ENCODE data around the gene RBMS1.

DNA sequence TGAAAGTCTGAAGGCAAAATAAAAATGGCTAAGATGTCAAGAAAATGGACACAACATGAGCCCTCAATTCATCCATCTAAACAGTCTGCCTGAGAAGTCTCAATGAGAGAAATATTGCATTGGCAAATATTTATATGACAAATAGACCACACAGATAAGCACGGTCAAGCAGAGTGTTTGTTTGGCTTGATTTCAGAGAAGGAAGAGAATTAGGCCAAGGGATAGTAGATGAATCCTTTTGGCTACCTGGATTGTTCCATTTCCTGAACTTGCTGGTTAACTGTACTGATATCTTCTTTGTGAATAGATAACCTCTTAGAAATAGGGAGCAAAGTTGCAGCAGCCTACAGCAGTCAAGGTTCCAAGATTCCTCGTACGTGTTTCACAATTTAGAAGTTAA is 129.6 kb downstream of the RBMS1 start:
- TF ChIP-seq SREBF2 (IDR thresholded peaks at IDR 0.05), result no peak
- TF ChIP-seq, protein P1, sequence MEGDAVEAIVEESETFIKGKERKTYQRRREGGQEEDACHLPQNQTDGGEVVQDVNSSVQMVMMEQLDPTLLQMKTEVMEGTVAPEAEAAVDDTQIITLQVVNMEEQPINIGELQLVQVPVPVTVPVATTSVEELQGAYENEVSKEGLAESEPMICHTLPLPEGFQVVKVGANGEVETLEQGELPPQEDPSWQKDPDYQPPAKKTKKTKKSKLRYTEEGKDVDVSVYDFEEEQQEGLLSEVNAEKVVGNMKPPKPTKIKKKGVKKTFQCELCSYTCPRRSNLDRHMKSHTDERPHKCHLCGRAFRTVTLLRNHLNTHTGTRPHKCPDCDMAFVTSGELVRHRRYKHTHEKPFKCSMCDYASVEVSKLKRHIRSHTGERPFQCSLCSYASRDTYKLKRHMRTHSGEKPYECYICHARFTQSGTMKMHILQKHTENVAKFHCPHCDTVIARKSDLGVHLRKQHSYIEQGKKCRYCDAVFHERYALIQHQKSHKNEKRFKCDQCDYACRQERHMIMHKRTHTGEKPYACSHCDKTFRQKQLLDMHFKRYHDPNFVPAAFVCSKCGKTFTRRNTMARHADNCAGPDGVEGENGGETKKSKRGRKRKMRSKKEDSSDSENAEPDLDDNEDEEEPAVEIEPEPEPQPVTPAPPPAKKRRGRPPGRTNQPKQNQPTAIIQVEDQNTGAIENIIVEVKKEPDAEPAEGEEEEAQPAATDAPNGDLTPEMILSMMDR (IDR thresholded peaks at IDR 0.05), result no peak
- TF ChIP-seq RAD21 (conservative IDR thresholded peaks at IDR 0.05 in 1 of 2, IDR thresholded peaks at IDR 0.05 in 1 of 2), result no peak
- no peak for TF ChIP-seq MAZ (IDR thresholded peaks at IDR 0.05; ENCODE audit: borderline replicate concordance, low read depth, low read length)
- TF ChIP-seq, protein P2, sequence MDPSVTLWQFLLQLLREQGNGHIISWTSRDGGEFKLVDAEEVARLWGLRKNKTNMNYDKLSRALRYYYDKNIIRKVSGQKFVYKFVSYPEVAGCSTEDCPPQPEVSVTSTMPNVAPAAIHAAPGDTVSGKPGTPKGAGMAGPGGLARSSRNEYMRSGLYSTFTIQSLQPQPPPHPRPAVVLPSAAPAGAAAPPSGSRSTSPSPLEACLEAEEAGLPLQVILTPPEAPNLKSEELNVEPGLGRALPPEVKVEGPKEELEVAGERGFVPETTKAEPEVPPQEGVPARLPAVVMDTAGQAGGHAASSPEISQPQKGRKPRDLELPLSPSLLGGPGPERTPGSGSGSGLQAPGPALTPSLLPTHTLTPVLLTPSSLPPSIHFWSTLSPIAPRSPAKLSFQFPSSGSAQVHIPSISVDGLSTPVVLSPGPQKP (IDR thresholded peaks at IDR 0.05; ENCODE audit: low read depth, low read length), result no peak
- no peak for TF ChIP-seq BHLHE40 (IDR thresholded peaks at IDR 0.05; ENCODE audit: low read depth, low read length)
- no peak for TF ChIP-seq JUN (IDR thresholded peaks at IDR 0.05)
- no peak for TF ChIP-seq MYC (IDR thresholded peaks at IDR 0.05; ENCODE audit: borderline replicate concordance, low read length)
- TF ChIP-seq, protein P3, sequence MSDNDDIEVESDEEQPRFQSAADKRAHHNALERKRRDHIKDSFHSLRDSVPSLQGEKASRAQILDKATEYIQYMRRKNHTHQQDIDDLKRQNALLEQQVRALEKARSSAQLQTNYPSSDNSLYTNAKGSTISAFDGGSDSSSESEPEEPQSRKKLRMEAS (IDR thresholded peaks at IDR 0.05), result no peak
- TF ChIP-seq, protein P4, sequence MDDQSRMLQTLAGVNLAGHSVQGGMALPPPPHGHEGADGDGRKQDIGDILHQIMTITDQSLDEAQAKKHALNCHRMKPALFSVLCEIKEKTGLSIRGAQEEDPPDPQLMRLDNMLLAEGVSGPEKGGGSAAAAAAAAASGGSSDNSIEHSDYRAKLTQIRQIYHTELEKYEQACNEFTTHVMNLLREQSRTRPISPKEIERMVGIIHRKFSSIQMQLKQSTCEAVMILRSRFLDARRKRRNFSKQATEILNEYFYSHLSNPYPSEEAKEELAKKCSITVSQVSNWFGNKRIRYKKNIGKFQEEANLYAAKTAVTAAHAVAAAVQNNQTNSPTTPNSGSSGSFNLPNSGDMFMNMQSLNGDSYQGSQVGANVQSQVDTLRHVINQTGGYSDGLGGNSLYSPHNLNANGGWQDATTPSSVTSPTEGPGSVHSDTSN (IDR thresholded peaks at IDR 0.05), result no peak
